H9 (cell line): ENCODE data around the gene WDR5B. TPM values are rescaled to one million over a fixed set of nuclear protein-coding genes. Genes with fewer than 3 reads are reported as not detected.
A peak's percentile ranks its signal among the peaks of the same experiment; 100 is the strongest.

Source experiments
- DNase-seq: peaks from one replicate; pipeline ENCODE4 v3.0.0-alpha.2; 2017
- H2AFZ ChIP-seq: one replicate; pipeline ENCODE4 v1.6.1; 2013; ENCODE audit warnings: mild to moderate bottlenecking, low read length, control low read depth, moderate library complexity
- H2AK5ac ChIP-seq: 2 replicates; pipeline ENCODE4 v1.6.1; 2013; ENCODE audit warnings: low read length, control low read depth, mixed read lengths; ENCODE audit not compliant: insufficient read length
- H2BK120ac ChIP-seq: one replicate; pipeline ENCODE4 v1.6.1; 2013; ENCODE audit warnings: low read depth, mild to moderate bottlenecking, low read length, control low read depth, inconsistent platforms; ENCODE audit not compliant: poor library complexity, severe bottlenecking
- H2BK12ac ChIP-seq: 2 replicates; pipeline ENCODE4 v1.6.1; 2013; ENCODE audit warnings: low read length, control low read depth, mixed read lengths, low read depth; ENCODE audit not compliant: insufficient read length
- H2BK15ac ChIP-seq: 2 replicates; pipeline ENCODE4 v1.6.1; 2013; ENCODE audit warnings: low read depth, low read length, control low read depth
- H2BK20ac ChIP-seq: one replicate; pipeline ENCODE4 v1.6.1; 2013; ENCODE audit warnings: low read depth, mild to moderate bottlenecking, low read length, control low read depth, inconsistent platforms; ENCODE audit not compliant: poor library complexity, severe bottlenecking
- H2BK5ac ChIP-seq: 2 replicates; pipeline ENCODE4 v1.6.1; 2013; ENCODE audit warnings: low read length, control low read depth, mixed read lengths; ENCODE audit not compliant: insufficient read length
- H3K14ac ChIP-seq: 2 replicates; pipeline ENCODE4 v1.6.1; 2013; ENCODE audit warnings: low read length, control low read depth; ENCODE audit not compliant: insufficient read depth
- H3K18ac ChIP-seq: 2 replicates; pipeline ENCODE4 v1.6.1; 2013; ENCODE audit warnings: low read depth, mild to moderate bottlenecking, mixed read lengths, low read length, control low read depth; ENCODE audit not compliant: insufficient read length
- H3K23ac ChIP-seq: 2 replicates; pipeline ENCODE4 v1.6.1; 2013; ENCODE audit warnings: low read length, control low read depth, mixed read lengths, low read depth; ENCODE audit not compliant: insufficient read length
- H3K23me2 ChIP-seq: 2 replicates; pipeline ENCODE4 v1.6.1; 2013; ENCODE audit warnings: low read depth, mild to moderate bottlenecking, mixed read lengths, low read length, control low read depth; ENCODE audit not compliant: insufficient read length, poor library complexity, severe bottlenecking
- H3K27ac ChIP-seq: 2 replicates; pipeline ENCODE4 v1.5.1; 2013; ENCODE audit warnings: low read length, control low read depth, mixed read lengths, low read depth; ENCODE audit not compliant: insufficient read length
- H3K27me3 ChIP-seq: 2 replicates; pipeline ENCODE4 v1.6.1; 2013; ENCODE audit warnings: low read length, control low read depth, inconsistent platforms; ENCODE audit not compliant: insufficient read depth
- H3K4ac ChIP-seq: 2 replicates; pipeline ENCODE4 v1.6.1; 2013; ENCODE audit warnings: low read depth, mild to moderate bottlenecking, control low read depth, inconsistent platforms, low read length, moderate library complexity
- H3K4me1 ChIP-seq: 2 replicates; pipeline ENCODE4 v1.6.1; 2013; ENCODE audit warnings: low read length, control low read depth, inconsistent platforms; ENCODE audit not compliant: insufficient read depth
- H3K4me2 ChIP-seq: 2 replicates; pipeline ENCODE4 v1.6.1; 2013; ENCODE audit warnings: low read length, control low read depth, mixed read lengths; ENCODE audit not compliant: insufficient read length, insufficient read depth
- H3K56ac ChIP-seq: 2 replicates; pipeline ENCODE4 v1.6.1; 2013; ENCODE audit warnings: low read depth, mild to moderate bottlenecking, mixed read lengths, low read length, control low read depth; ENCODE audit not compliant: insufficient read length
- H3K79me1 ChIP-seq: 2 replicates; pipeline ENCODE4 v1.6.1; 2013; ENCODE audit warnings: low read depth, mild to moderate bottlenecking, moderate library complexity, low read length, control low read depth, inconsistent platforms; ENCODE audit not compliant: insufficient read depth, poor library complexity, severe bottlenecking
- H3K79me2 ChIP-seq: 2 replicates; pipeline ENCODE4 v1.6.1; 2013; ENCODE audit warnings: low read length, control low read depth, inconsistent platforms; ENCODE audit not compliant: insufficient read depth
- H3K9ac ChIP-seq: 2 replicates; pipeline ENCODE4 v1.6.1; 2013; ENCODE audit warnings: low read length, control low read depth, mixed read lengths; ENCODE audit not compliant: insufficient read length; ENCODE audit errors: extremely low read depth
- H3K9me3 ChIP-seq: one replicate; pipeline ENCODE4 v1.6.1; 2013; ENCODE audit warnings: low read depth, low read length, inconsistent platforms; ENCODE audit not compliant: control insufficient read depth
- H3T11ph ChIP-seq: one replicate; pipeline ENCODE4 v1.6.1; 2013; ENCODE audit warnings: mild to moderate bottlenecking, low read length, control low read depth, inconsistent platforms
- H4K20me1 ChIP-seq: one replicate; pipeline ENCODE4 v1.6.1; 2013; ENCODE audit not compliant: control insufficient read depth, insufficient read length, insufficient read depth
- H4K5ac ChIP-seq: 2 replicates; pipeline ENCODE4 v1.6.1; 2013; ENCODE audit warnings: low read depth, mild to moderate bottlenecking, mixed read lengths, low read length, control low read depth; ENCODE audit not compliant: insufficient read length
- H4K8ac ChIP-seq: replicated peaks from 2 replicates; pipeline ENCODE4 v1.6.1; 2013; ENCODE audit warnings: low read length, control low read depth, mixed read lengths, low read depth; ENCODE audit not compliant: insufficient read length
- H4K91ac ChIP-seq: 2 replicates; pipeline ENCODE4 v1.6.1; 2013; ENCODE audit warnings: low read depth, mild to moderate bottlenecking, moderate library complexity, mixed read lengths, low read length, control low read depth; ENCODE audit not compliant: insufficient read length
- H3K27ac Mint-ChIP-seq, 3 experiments: 2 replicates in 2 of 3; 3 replicates in 1 of 3; pipeline ENCODE4 v1.8.0; 2020 to 2021; ENCODE audit warnings: mixed read lengths in 3 of 3, mild to moderate bottlenecking in 1 of 3, moderate library complexity in 1 of 3
- H3K27me3 Mint-ChIP-seq: 2 replicates; pipeline ENCODE4 v1.8.0; 2021; ENCODE audit warnings: low read depth, mild to moderate bottlenecking, moderate library complexity, mixed read lengths
- H3K36me3 Mint-ChIP-seq, 3 experiments: 2 replicates in 2 of 3; 3 replicates in 1 of 3; pipeline ENCODE4 v1.8.0; 2020 to 2021; ENCODE audit warnings: low read depth in 3 of 3, mixed read lengths in 3 of 3; ENCODE audit not compliant: insufficient read depth in 1 of 3
- H3K4me1 Mint-ChIP-seq, 2 experiments: 2 replicates each; pipeline ENCODE4 v1.8.0; 2020; ENCODE audit warnings: mixed read lengths in 2 of 2
- H3K4me3 Mint-ChIP-seq, 2 experiments: 2 replicates in 1 of 2; 3 replicates in 1 of 2; pipeline ENCODE4 v1.8.0; 2020 to 2021; ENCODE audit warnings: mild to moderate bottlenecking in 2 of 2, mixed read lengths in 2 of 2, moderate library complexity in 1 of 2
- H3K9me3 Mint-ChIP-seq, 2 experiments: 2 replicates in 1 of 2; 3 replicates in 1 of 2; pipeline ENCODE4 v1.8.0; 2020; ENCODE audit warnings: mild to moderate bottlenecking in 2 of 2, mixed read lengths in 2 of 2, moderate library complexity in 1 of 2
- WGBS: extraction: QIAGEN DNeasy Blood & Tissue Kit; methylation state at CpG from one replicate; pipeline ENCODE4 v1.1.7; 2013; ENCODE audit warnings: missing lambda C conversion rate, low lambda C conversion rate, mixed read lengths; ENCODE audit not compliant: insufficient read length; ENCODE audit errors: extremely low coverage; 5-methylcytosine and 5-hydroxymethylcytosine counted together
- total RNA-seq: library from RNA; stranded (reverse); gene quantifications from 2 replicates; pipeline ENCODE4 v1.2.1, GENCODE V29; 2021
- TF ChIP-seq, protein P1 (sequence below): fragments of 200-600 bp; sonication (generic); conservative IDR thresholded peaks from 3 replicates; pipeline ENCODE4 v1.8.0; 2021; ENCODE audit warnings: antibody characterized with exemption, mild to moderate bottlenecking

WDR5B gene
- total RNA-seq, 1 experiment from 2014 or later: 3.7 TPM

DNA sequence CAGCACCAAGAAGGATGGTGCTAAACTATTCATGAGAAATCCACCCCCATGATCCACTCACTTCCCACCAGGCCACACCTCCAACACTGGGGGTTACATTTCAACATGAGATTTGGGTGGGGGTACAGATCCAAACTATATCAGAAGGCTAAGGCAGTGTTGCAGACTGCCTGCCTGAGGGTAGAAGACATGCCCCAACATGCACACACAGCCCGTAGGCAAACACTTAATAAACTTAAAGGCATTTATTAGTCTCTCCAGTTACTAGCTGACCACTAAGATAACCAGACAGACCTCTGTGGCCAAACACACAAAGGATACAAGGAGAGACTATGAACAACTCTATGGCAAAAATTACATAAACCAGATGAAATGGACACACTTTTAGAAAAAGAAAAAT is 21.7 kb downstream of the WDR5B start:
- Mint-ChIP-seq H3K36me3 (peaks cover 0 to 10% (median 4%) of the 10 kb centered on the region in 3 experiments; a peak in 3 of 7 replicates), H3K9me3 (no peaks in the 10 kb centered on the region), H3K4me1 (peaks cover 0 to 8% of the 10 kb centered on the region in 2 experiments; a peak in 2 of 4 replicates), H3K4me3 (no peak overlapping the region; a peak in 1 of 5 replicates), H3K27ac (peak overlapping the region; percentile 21 to 94 (median 36); a peak in 2 of 7 replicates), H3K27me3 (no peaks in the 10 kb centered on the region)
- TF ChIP-seq, protein P1, sequence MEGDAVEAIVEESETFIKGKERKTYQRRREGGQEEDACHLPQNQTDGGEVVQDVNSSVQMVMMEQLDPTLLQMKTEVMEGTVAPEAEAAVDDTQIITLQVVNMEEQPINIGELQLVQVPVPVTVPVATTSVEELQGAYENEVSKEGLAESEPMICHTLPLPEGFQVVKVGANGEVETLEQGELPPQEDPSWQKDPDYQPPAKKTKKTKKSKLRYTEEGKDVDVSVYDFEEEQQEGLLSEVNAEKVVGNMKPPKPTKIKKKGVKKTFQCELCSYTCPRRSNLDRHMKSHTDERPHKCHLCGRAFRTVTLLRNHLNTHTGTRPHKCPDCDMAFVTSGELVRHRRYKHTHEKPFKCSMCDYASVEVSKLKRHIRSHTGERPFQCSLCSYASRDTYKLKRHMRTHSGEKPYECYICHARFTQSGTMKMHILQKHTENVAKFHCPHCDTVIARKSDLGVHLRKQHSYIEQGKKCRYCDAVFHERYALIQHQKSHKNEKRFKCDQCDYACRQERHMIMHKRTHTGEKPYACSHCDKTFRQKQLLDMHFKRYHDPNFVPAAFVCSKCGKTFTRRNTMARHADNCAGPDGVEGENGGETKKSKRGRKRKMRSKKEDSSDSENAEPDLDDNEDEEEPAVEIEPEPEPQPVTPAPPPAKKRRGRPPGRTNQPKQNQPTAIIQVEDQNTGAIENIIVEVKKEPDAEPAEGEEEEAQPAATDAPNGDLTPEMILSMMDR: no peak
- Histone ChIP-seq H3K79me1 (no peaks in the 10 kb centered on the region), H2BK15ac (no peak overlapping the region), H3K14ac (no peak overlapping the region), H3K4ac (no peak overlapping the region), H3K79me2 (no peaks in the 10 kb centered on the region), H3K9me3 (no peaks in the 10 kb centered on the region), H3T11ph (no peak overlapping the region), H4K8ac (no peak overlapping the region), H2BK120ac (no peak overlapping the region), H4K91ac (no peak overlapping the region), H3K27me3 (no peaks in the 10 kb centered on the region), H2AK5ac (no peak overlapping the region), H3K27ac (no peak overlapping the region), H3K9ac (no peak overlapping the region), H2BK12ac (no peak overlapping the region), H3K56ac (no peak overlapping the region), H3K4me1 (no peaks in the 10 kb centered on the region), H2BK5ac (peak overlapping the region; percentile 46), H2BK20ac (no peak overlapping the region), H3K18ac (no peak overlapping the region), H3K4me2 (no peak overlapping the region), H4K5ac (no peak overlapping the region), H3K23me2 (no peaks in the 10 kb centered on the region), H3K23ac (no peak overlapping the region), H4K20me1 (no peaks in the 10 kb centered on the region), H2AFZ (no peak overlapping the region)
- no peak for DNase-seq
- WGBS: no CpG with 5 or more reads among the region's 1 CpG
